ENCODE measurements around the gene ERC1. TPM values are rescaled to one million over a fixed set of nuclear protein-coding genes. Genes with fewer than 3 reads are reported as not detected.

ERC1 gene
- total and polyA plus RNA-seq, 2 of the 4 experiments (the other 2 are of a cell fraction), result 11.6 to 25.6 TPM

DNA sequence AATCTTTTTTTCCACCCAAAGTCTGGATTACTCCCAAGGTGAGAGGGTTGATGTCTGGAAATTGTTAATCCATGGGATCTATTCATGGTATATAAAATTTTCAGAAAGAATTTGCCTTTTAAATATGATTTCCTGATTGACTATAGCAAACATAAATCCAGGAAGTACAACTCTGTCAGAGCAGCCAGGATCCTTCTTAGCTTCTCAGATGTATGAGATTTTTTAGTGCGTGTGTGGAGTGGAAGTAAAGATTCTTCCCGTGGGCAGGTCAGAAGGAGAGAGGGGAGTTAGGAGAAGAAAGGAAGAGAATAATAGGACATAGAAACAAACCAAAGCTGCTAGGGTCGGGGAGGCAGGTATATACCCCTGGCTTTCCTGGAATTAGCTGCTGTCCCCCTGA lies 444.0 kb downstream of the ERC1 start:
- Histone ChIP-seq H3K27me3 (ENCODE audit: control insufficient read depth, insufficient read depth, low read length) (no peaks in the 10 kb centered on the region), H3K9me3 (ENCODE audit: control insufficient read depth, insufficient read depth, low read length) (no peaks in the 10 kb centered on the region), H3K4ac (ENCODE audit: low read depth, low read length) (no peak overlapping the region), H4K8ac (ENCODE audit: low read depth in 2 of 2, low read length in 2 of 2) (no peak overlapping the region), H3K18ac (ENCODE audit: low read depth, low read length) (no peak overlapping the region), H4K91ac (ENCODE audit: insufficient read depth, low read depth, low read length) (no peak overlapping the region), H3K36me3 (ENCODE audit: control insufficient read depth, insufficient read depth, low read length) (no peaks in the 10 kb centered on the region), H3K56ac (ENCODE audit: extremely low read depth, insufficient read depth, low read length) (no peak overlapping the region), H3K27ac (ENCODE audit: insufficient read depth, low read length) (no peak overlapping the region), H2AFZ (replicated peaks; ENCODE audit: low read length, poor library complexity) (no peak overlapping the region), H3K79me1 (ENCODE audit: low read depth in 1 of 2, low read length in 2 of 2) (peaks cover 3 to 11% of the 10 kb centered on the region in 2 experiments; a peak in 3 of 4 replicates), H3K4me1 (ENCODE audit: control insufficient read depth, insufficient read depth, low read length) (no peaks in the 10 kb centered on the region; the same call in 1 of the 2 replicates), H2BK15ac (ENCODE audit: low read depth, low read length) (no peak overlapping the region), H3K4me3 (ENCODE audit: insufficient read depth, low read depth, low read length) (no peak overlapping the region), H4K5ac (ENCODE audit: low read depth, low read length) (no peak overlapping the region), H3K23ac (ENCODE audit: low read depth, low read length) (0 out of 2 replicates have a peak overlapping the region, but pooled peaks have one; percentile 42), H2BK20ac (ENCODE audit: low read depth, low read length) (no peak overlapping the region), H3K4me2 (ENCODE audit: low read depth, low read length) (no peak overlapping the region), H2BK5ac (ENCODE audit: low read depth, low read length, poor library complexity, severe bottlenecking) (no peak overlapping the region), H2AK9ac (replicated peaks; ENCODE audit: low read depth, low read length, poor library complexity) (no peak overlapping the region), H3K14ac (replicated peaks; ENCODE audit: low read depth, low read length) (peak overlapping the region; percentile 31; the same call in 1 of the 2 replicates), H3K9me1 (ENCODE audit: insufficient read depth, low read length) (peaks cover 10% of the 10 kb centered on the region), H3K9ac (ENCODE audit: low read depth, low read length) (no peak overlapping the region), H2AK5ac (ENCODE audit: low read depth, low read length) (no peak overlapping the region), H4K20me1 (ENCODE audit: insufficient read depth, low read length) (no peaks in the 10 kb centered on the region), H2BK120ac (ENCODE audit: low read depth, low read length) (no peak overlapping the region)
- in situ Hi-C loops (cut with MboI; ENCODE audit: low sequenced_read_pairs) (no loop called here), intact Hi-C loops (cut with micrococcal nuclease) (no loop called here), dilution Hi-C loops (cut with HindIII; ENCODE audit: low sequenced_read_pairs, unreplicated experiment) (no loop called here)
- 80% methylated on average over 2 of the region's 3 CpGs; no CpG with 5 or more reads in 1 of the 2 experiments for WGBS, 2 experiments (ENCODE audit: extremely low coverage in 2 of 2, insufficient read length in 1 of 2)
- POLR2A ChIA-PET (ENCODE audit: unreplicated experiment), result no interaction called here
- ATAC-seq (ENCODE audit: low read depth), result no peak
- no peak for DNase-seq
- CTCF ChIA-PET, result interaction anchor here (0.8 kb wide), 1 partner anchor 9 kb away, joined by 3 read pairs; no protein-coding TSS in a partner anchor
- TF ChIP-seq RFX5 (IDR thresholded peaks at IDR 0.05; ENCODE audit: low read depth, low read length) (no peak), CEBPB (IDR thresholded peaks at IDR 0.05; ENCODE audit: low read depth, low read length) (no peak), NFE2L2 (IDR thresholded peaks at IDR 0.05; ENCODE audit: low read depth, low read length) (no peak), MXI1 (IDR thresholded peaks at IDR 0.05; ENCODE audit: borderline replicate concordance, low read depth, low read length) (no peak), RCOR1 (IDR thresholded peaks at IDR 0.05; ENCODE audit: insufficient replicate concordance, low read length) (no peak), FOS (IDR thresholded peaks at IDR 0.05; ENCODE audit: low read depth, low read length) (no peak), CHD1 (IDR thresholded peaks at IDR 0.05; ENCODE audit: low read depth, low read length) (no peak), RAD21 (IDR thresholded peaks at IDR 0.05; ENCODE audit: low read length) (no peak), MAFK (IDR thresholded peaks at IDR 0.05; ENCODE audit: low read depth, low read length) (no peak), BHLHE40 (IDR thresholded peaks at IDR 0.05; ENCODE audit: low read depth, low read length) (no peak), MAZ (IDR thresholded peaks at IDR 0.05; ENCODE audit: borderline replicate concordance, low read depth, low read length) (no peak), SMC3 (IDR thresholded peaks at IDR 0.05; ENCODE audit: low read depth, low read length) (no peak), POLR2A (IDR thresholded peaks at IDR 0.05; ENCODE audit: low read depth, low read length) (no peak)
- TF ChIP-seq, protein P1, sequence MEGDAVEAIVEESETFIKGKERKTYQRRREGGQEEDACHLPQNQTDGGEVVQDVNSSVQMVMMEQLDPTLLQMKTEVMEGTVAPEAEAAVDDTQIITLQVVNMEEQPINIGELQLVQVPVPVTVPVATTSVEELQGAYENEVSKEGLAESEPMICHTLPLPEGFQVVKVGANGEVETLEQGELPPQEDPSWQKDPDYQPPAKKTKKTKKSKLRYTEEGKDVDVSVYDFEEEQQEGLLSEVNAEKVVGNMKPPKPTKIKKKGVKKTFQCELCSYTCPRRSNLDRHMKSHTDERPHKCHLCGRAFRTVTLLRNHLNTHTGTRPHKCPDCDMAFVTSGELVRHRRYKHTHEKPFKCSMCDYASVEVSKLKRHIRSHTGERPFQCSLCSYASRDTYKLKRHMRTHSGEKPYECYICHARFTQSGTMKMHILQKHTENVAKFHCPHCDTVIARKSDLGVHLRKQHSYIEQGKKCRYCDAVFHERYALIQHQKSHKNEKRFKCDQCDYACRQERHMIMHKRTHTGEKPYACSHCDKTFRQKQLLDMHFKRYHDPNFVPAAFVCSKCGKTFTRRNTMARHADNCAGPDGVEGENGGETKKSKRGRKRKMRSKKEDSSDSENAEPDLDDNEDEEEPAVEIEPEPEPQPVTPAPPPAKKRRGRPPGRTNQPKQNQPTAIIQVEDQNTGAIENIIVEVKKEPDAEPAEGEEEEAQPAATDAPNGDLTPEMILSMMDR (conservative IDR thresholded peaks at IDR 0.05; ENCODE audit: low read depth, low read length), result no peak
- TF ChIP-seq, protein P2, sequence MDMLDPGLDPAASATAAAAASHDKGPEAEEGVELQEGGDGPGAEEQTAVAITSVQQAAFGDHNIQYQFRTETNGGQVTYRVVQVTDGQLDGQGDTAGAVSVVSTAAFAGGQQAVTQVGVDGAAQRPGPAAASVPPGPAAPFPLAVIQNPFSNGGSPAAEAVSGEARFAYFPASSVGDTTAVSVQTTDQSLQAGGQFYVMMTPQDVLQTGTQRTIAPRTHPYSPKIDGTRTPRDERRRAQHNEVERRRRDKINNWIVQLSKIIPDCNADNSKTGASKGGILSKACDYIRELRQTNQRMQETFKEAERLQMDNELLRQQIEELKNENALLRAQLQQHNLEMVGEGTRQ (IDR thresholded peaks at IDR 0.05; ENCODE audit: low read depth, low read length), result no peak
- TF ChIP-seq, protein P3, sequence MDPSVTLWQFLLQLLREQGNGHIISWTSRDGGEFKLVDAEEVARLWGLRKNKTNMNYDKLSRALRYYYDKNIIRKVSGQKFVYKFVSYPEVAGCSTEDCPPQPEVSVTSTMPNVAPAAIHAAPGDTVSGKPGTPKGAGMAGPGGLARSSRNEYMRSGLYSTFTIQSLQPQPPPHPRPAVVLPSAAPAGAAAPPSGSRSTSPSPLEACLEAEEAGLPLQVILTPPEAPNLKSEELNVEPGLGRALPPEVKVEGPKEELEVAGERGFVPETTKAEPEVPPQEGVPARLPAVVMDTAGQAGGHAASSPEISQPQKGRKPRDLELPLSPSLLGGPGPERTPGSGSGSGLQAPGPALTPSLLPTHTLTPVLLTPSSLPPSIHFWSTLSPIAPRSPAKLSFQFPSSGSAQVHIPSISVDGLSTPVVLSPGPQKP (IDR thresholded peaks at IDR 0.05; ENCODE audit: borderline replicate concordance, low read depth, low read length), result no peak
- no TSS peak for BruUV-seq (replicated peaks)
